Nephron (organoid): ENCODE measurements around the gene KCNQ1.

Experiments used
- H3K27ac Mint-ChIP-seq, 3 experiments: 2 replicates each; pipeline ENCODE4 v1.8.0; 2020; ENCODE audit warnings: mixed read lengths in 3 of 3, mild to moderate bottlenecking in 2 of 3, moderate library complexity in 1 of 3
- H3K27me3 Mint-ChIP-seq: 2 replicates; pipeline ENCODE4 v1.8.0; 2021; ENCODE audit warnings: low read depth, mild to moderate bottlenecking, moderate library complexity, mixed read lengths
- H3K36me3 Mint-ChIP-seq: 2 replicates; pipeline ENCODE4 v1.8.0; 2020; ENCODE audit warnings: low read depth, mixed read lengths
- H3K4me1 Mint-ChIP-seq: 2 replicates; pipeline ENCODE4 v1.8.0; 2020; ENCODE audit warnings: mixed read lengths
- H3K4me3 Mint-ChIP-seq, 3 experiments: 2 replicates each; pipeline ENCODE4 v1.8.0; 2020; ENCODE audit warnings: mild to moderate bottlenecking in 3 of 3, mixed read lengths in 3 of 3, moderate library complexity in 2 of 3
- H3K9me3 Mint-ChIP-seq: 2 replicates; pipeline ENCODE4 v1.8.0; 2020; ENCODE audit warnings: mixed read lengths
- CTCF ChIP-seq, 3 experiments: fragments of 200-600 bp; sonication (generic); IDR thresholded peaks; one replicate each; pipeline ENCODE4 v1.5.0; 2021; ENCODE audit warnings: antibody characterized with exemption in 3 of 3; ENCODE audit not compliant: unreplicated experiment in 3 of 3

Gene KCNQ1

GRCh38 chr11:2752204-2752770, 307.5 kb downstream of the KCNQ1 start:
- H3K9me3 Mint-ChIP-seq: peaks cover 12% of the 10 kb centered on the region

GRCh38 chr11:2752923-2753322, 308.1 kb downstream of the KCNQ1 start:
- H3K36me3 Mint-ChIP-seq: no peaks in the 10 kb centered on the region
- H3K4me3 Mint-ChIP-seq: no peak overlapping the region
- TF ChIP-seq CTCF (IDR thresholded peaks at IDR 0.05; ENCODE audit: unreplicated experiment in 3 of 3): no peak
- H3K9me3 Mint-ChIP-seq: peaks cover 17% of the 10 kb centered on the region
- peaks cover 7% of the 10 kb centered on the region for H3K27me3 Mint-ChIP-seq
- H3K4me1 Mint-ChIP-seq: peaks cover 37% of the 10 kb centered on the region
- peak overlapping the region; percentile 36 to 82 (median 47) for H3K27ac Mint-ChIP-seq

More at GRCh38 chr11:2752204-2752770, 307.5 kb downstream of the KCNQ1 start:
- Mint-ChIP-seq H3K27me3 (peaks cover 10% of the 10 kb centered on the region), H3K4me3 (no peak overlapping the region), H3K4me1 (peaks cover 42% of the 10 kb centered on the region), H3K27ac (peak overlapping the region; percentile 36 to 82 (median 47)), H3K36me3 (no peaks in the 10 kb centered on the region)
- no peak for TF ChIP-seq CTCF (IDR thresholded peaks at IDR 0.05; ENCODE audit: unreplicated experiment in 3 of 3)

- Mint-ChIP-seq H3K4me1 (peaks cover 33% of the 10 kb centered on the region), H3K27me3 (peaks cover 7% of the 10 kb centered on the region), H3K36me3 (no peaks in the 10 kb centered on the region), H3K4me3 (no peak overlapping the region), H3K9me3 (peaks cover 28% of the 10 kb centered on the region), H3K27ac (peak overlapping the region in 1 of 3 experiments; percentile 28)
- TF ChIP-seq CTCF (IDR thresholded peaks at IDR 0.05; ENCODE audit: unreplicated experiment in 3 of 3): no peak
Observed at GRCh38 chr11:2754008-2754407, 309.2 kb downstream of the KCNQ1 start.

- Mint-ChIP-seq H3K36me3 (no peaks in the 10 kb centered on the region), H3K27ac (no peak overlapping the region), H3K4me1 (peaks cover 27% of the 10 kb centered on the region), H3K27me3 (peaks cover 5% of the 10 kb centered on the region), H3K4me3 (no peak overlapping the region), H3K9me3 (peaks cover 28% of the 10 kb centered on the region)
- TF ChIP-seq CTCF (IDR thresholded peaks at IDR 0.05; ENCODE audit: unreplicated experiment in 3 of 3): no peak
Observed at GRCh38 chr11:2755071-2755470, 310.3 kb downstream of the KCNQ1 start.

- Mint-ChIP-seq H3K36me3 (no peaks in the 10 kb centered on the region), H3K4me3 (no peak overlapping the region)
- TF ChIP-seq CTCF (IDR thresholded peaks at IDR 0.05; ENCODE audit: unreplicated experiment in 3 of 3): no peak
Observed at GRCh38 chr11:2758751-2759150, 313.9 kb downstream of the KCNQ1 start.

More at GRCh38 chr11:2758751-2759150, 313.9 kb downstream of the KCNQ1 start:
- H3K4me1 Mint-ChIP-seq: peaks cover 12% of the 10 kb centered on the region
- peaks cover 27% of the 10 kb centered on the region for H3K9me3 Mint-ChIP-seq
- peak overlapping the region in 2 of 3 experiments; percentile 6 to 20 for H3K27ac Mint-ChIP-seq
- no peaks in the 10 kb centered on the region for H3K27me3 Mint-ChIP-seq
